ENCODE data around the gene SAP30. TPM values are rescaled to one million over a fixed set of nuclear protein-coding genes. Genes with fewer than 3 reads are reported as not detected.

SAP30 gene
- total RNA-seq, 1 experiment from 2014 or later, result 20.0 TPM

DNA sequence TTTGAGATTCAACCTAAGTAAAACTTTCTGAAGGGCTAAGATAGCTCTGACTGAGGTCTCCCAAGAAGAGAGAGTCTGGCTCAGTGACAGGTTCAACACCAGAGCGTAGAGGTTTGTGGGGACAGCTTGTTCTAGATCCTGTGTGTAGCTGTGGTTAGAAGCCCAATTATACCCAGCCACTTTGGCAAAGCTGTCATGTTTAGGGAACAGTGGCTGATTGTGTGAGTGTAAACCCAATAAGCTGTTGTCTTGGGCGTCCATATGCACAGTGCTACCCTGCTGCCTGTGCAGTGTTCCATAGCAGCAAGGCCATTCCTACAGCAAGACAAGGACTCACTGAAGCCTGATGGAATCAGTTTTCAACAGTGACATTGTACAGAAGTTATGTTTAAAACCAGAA lies 39.3 kb downstream of the SAP30 start (continued):
- TF ChIP-seq, protein P1, sequence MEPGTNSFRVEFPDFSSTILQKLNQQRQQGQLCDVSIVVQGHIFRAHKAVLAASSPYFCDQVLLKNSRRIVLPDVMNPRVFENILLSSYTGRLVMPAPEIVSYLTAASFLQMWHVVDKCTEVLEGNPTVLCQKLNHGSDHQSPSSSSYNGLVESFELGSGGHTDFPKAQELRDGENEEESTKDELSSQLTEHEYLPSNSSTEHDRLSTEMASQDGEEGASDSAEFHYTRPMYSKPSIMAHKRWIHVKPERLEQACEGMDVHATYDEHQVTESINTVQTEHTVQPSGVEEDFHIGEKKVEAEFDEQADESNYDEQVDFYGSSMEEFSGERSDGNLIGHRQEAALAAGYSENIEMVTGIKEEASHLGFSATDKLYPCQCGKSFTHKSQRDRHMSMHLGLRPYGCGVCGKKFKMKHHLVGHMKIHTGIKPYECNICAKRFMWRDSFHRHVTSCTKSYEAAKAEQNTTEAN (CRISPR knock-in tag; IDR thresholded peaks at IDR 0.05), result no peak
- TF ChIP-seq EMX1 (CRISPR knock-in tag; IDR thresholded peaks at IDR 0.05) (no peak), SOX15 (CRISPR knock-in tag; IDR thresholded peaks at IDR 0.05) (no peak), IRF2 (CRISPR knock-in tag; IDR thresholded peaks at IDR 0.05; ENCODE audit: borderline replicate concordance, low read depth) (no peak)
- TF ChIP-seq, protein P2, sequence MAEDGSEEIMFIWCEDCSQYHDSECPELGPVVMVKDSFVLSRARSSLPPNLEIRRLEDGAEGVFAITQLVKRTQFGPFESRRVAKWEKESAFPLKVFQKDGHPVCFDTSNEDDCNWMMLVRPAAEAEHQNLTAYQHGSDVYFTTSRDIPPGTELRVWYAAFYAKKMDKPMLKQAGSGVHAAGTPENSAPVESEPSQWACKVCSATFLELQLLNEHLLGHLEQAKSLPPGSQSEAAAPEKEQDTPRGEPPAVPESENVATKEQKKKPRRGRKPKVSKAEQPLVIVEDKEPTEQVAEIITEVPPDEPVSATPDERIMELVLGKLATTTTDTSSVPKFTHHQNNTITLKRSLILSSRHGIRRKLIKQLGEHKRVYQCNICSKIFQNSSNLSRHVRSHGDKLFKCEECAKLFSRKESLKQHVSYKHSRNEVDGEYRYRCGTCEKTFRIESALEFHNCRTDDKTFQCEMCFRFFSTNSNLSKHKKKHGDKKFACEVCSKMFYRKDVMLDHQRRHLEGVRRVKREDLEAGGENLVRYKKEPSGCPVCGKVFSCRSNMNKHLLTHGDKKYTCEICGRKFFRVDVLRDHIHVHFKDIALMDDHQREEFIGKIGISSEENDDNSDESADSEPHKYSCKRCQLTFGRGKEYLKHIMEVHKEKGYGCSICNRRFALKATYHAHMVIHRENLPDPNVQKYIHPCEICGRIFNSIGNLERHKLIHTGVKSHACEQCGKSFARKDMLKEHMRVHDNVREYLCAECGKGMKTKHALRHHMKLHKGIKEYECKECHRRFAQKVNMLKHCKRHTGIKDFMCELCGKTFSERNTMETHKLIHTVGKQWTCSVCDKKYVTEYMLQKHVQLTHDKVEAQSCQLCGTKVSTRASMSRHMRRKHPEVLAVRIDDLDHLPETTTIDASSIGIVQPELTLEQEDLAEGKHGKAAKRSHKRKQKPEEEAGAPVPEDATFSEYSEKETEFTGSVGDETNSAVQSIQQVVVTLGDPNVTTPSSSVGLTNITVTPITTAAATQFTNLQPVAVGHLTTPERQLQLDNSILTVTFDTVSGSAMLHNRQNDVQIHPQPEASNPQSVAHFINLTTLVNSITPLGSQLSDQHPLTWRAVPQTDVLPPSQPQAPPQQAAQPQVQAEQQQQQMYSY (CRISPR knock-in tag; IDR thresholded peaks at IDR 0.05), result no peak
- TF ChIP-seq, protein P3, sequence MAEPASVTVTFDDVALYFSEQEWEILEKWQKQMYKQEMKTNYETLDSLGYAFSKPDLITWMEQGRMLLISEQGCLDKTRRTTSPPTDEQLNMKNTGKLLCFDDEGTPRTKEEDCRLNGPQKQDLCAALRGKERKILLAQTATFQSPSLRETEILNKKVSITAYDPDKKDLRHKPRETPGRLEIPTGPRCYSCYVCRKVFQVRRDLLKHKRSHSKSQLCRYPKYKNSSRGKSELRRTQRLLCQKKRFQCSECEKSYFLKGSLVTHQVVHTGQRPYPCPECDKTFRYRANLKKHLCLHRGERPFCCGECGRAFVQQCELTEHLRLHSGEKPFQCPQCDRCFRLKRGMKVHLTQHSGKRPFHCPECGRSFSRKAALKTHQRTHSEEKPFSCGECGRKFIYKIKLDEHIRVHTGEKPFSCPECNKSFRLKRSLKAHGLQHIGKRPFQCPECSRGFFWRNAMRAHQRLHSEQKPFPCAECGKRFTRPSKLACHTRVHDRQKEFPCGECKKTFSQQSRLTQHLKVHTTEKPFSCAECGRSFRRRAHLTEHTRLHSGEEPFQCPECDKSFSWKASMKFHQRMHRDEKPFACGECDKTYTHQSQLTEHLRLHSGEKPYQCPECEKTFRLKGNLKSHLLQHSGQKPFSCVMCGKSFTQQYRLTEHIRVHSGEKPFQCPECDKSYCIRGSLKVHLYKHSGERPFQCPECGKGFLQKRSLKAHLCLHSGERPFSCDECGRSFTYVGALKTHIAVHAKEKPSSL (CRISPR knock-in tag; conservative IDR thresholded peaks at IDR 0.05), result no peak
- TF ChIP-seq, protein P4, sequence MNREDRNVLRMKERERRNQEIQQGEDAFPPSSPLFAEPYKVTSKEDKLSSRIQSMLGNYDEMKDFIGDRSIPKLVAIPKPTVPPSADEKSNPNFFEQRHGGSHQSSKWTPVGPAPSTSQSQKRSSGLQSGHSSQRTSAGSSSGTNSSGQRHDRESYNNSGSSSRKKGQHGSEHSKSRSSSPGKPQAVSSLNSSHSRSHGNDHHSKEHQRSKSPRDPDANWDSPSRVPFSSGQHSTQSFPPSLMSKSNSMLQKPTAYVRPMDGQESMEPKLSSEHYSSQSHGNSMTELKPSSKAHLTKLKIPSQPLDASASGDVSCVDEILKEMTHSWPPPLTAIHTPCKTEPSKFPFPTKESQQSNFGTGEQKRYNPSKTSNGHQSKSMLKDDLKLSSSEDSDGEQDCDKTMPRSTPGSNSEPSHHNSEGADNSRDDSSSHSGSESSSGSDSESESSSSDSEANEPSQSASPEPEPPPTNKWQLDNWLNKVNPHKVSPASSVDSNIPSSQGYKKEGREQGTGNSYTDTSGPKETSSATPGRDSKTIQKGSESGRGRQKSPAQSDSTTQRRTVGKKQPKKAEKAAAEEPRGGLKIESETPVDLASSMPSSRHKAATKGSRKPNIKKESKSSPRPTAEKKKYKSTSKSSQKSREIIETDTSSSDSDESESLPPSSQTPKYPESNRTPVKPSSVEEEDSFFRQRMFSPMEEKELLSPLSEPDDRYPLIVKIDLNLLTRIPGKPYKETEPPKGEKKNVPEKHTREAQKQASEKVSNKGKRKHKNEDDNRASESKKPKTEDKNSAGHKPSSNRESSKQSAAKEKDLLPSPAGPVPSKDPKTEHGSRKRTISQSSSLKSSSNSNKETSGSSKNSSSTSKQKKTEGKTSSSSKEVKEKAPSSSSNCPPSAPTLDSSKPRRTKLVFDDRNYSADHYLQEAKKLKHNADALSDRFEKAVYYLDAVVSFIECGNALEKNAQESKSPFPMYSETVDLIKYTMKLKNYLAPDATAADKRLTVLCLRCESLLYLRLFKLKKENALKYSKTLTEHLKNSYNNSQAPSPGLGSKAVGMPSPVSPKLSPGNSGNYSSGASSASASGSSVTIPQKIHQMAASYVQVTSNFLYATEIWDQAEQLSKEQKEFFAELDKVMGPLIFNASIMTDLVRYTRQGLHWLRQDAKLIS (CRISPR knock-in tag; IDR thresholded peaks at IDR 0.05; ENCODE audit: borderline replicate concordance), result no peak

DNA sequence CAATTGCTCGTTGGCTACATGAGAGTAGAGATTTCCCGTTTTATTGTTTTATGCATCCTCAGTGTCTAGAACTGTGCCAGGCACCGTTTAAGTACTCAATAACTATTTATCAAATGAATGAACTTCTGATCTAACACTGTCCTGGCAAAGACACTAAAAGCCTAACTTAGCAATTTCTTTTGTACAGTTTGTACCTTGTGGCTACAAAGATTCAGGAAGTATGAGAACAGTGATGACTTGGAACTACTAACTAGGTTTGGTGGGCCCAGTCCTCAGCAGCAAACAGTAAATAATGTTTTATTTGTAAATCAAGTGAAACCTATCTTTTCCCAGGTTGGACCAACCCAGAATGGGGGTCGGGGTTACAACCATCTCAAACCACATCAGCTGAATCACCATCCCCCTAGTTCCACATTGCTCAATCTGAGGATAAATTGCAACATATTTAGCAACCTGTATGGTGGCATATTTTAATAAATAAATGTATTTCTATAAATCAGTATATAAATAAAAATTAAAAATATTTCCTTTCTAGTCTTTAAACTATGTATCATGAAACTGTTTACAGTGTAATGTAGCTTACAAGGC lies 40.4 kb downstream of the SAP30 start:
- H3K9me3 Mint-ChIP-seq, result no peaks in the 10 kb centered on the region
- H3K27ac Mint-ChIP-seq, result no peak overlapping the region
- H3K4me3 Mint-ChIP-seq, result no peak overlapping the region
- no peaks in the 10 kb centered on the region for H3K27me3 Mint-ChIP-seq (ENCODE audit: low read depth)
- no peak for ATAC-seq
- no peaks in the 10 kb centered on the region for H3K36me3 Mint-ChIP-seq
- POLR2A ChIA-PET, result no interaction called here
- TF ChIP-seq TCF7 (CRISPR knock-in tag; IDR thresholded peaks at IDR 0.05; ENCODE audit: low read depth) (no peak), MYBL2 (CRISPR knock-in tag; IDR thresholded peaks at IDR 0.05) (no peak), ATF1 (CRISPR knock-in tag; IDR thresholded peaks at IDR 0.05) (no peak), GTF2I (CRISPR knock-in tag; conservative IDR thresholded peaks at IDR 0.05) (no peak), OVOL2 (CRISPR knock-in tag; IDR thresholded peaks at IDR 0.05; ENCODE audit: borderline replicate concordance) (no peak)
- TF ChIP-seq, protein P5, sequence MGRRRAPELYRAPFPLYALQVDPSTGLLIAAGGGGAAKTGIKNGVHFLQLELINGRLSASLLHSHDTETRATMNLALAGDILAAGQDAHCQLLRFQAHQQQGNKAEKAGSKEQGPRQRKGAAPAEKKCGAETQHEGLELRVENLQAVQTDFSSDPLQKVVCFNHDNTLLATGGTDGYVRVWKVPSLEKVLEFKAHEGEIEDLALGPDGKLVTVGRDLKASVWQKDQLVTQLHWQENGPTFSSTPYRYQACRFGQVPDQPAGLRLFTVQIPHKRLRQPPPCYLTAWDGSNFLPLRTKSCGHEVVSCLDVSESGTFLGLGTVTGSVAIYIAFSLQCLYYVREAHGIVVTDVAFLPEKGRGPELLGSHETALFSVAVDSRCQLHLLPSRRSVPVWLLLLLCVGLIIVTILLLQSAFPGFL (CRISPR knock-in tag; IDR thresholded peaks at IDR 0.05; ENCODE audit: borderline replicate concordance), result no peak
- TF ChIP-seq, protein P6, sequence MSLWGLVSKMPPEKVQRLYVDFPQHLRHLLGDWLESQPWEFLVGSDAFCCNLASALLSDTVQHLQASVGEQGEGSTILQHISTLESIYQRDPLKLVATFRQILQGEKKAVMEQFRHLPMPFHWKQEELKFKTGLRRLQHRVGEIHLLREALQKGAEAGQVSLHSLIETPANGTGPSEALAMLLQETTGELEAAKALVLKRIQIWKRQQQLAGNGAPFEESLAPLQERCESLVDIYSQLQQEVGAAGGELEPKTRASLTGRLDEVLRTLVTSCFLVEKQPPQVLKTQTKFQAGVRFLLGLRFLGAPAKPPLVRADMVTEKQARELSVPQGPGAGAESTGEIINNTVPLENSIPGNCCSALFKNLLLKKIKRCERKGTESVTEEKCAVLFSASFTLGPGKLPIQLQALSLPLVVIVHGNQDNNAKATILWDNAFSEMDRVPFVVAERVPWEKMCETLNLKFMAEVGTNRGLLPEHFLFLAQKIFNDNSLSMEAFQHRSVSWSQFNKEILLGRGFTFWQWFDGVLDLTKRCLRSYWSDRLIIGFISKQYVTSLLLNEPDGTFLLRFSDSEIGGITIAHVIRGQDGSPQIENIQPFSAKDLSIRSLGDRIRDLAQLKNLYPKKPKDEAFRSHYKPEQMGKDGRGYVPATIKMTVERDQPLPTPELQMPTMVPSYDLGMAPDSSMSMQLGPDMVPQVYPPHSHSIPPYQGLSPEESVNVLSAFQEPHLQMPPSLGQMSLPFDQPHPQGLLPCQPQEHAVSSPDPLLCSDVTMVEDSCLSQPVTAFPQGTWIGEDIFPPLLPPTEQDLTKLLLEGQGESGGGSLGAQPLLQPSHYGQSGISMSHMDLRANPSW (CRISPR knock-in tag; conservative IDR thresholded peaks at IDR 0.05; ENCODE audit: low read depth), result no peak
- no peak for DNase-seq (ENCODE audit: low spot score)
- H3K4me1 Mint-ChIP-seq, result no peaks in the 10 kb centered on the region
- CTCF ChIA-PET, result interaction anchor here (0.9 to 1.2 kb wide), 2 partner anchors 9 to 83 kb away, joined by 3 to 7 read pairs; no protein-coding TSS in a partner anchor
